ENCODE data around the gene ZCCHC14.
A peak's percentile ranks its signal among the peaks of the same experiment; 100 is the strongest.
"Not testable (repeated sequence)": the region's sequence is repeated elsewhere in the genome, so short reads cannot be mapped to it uniquely, and the experiment has no call there.

ZCCHC14 gene

DNA sequence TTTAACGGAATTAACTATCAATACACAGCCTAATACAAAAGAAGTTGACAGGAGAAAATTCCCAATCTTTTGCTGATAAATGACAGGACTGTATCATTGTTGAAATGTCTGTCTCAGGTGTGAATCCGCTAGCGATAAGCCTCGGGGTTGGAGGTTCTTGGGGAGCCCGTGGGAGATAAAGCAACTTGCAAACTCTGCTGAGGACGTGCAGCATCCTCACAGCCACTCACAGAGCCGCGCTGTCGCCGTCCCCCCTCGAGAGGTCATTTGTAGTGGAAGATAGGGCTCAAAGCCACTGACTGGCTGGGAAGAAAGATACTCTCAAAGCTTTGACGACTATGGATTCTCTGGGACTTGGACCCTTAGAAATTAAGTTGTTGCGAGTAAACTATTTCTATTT is 83.7 kb downstream of the ZCCHC14 start:
- DNase-seq (ENCODE audit: low spot score) = no peak

DNA sequence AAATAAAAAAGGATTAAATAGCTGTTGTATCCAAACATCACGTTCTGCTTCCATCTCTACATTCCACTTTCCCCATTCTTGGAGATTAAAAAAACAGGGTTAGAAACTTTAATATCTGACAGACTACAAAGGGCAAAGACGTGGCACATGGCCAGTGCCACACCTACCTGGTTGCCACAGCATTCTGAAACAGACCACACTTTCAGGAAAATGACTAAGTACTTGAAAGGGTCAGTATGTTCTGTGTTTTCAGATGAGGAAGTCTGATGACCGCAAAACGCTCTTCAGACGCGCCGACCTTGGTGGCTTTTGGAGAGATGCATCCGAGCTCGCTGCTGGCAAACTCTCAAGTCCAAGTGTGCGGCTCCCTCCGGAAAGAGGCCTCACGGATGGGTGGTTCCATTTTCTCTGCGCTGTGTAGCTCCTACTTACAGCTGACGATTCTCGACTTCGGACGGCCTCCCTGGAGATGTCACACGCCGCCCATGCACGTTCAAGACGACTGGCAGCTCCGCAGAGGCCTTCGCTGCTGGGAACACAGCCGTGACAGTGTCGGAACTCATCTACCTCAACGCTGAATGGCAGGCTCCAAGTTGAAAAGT is 85.2 kb downstream of the ZCCHC14 start:
- no peak for DNase-seq (ENCODE audit: low spot score)

DNA sequence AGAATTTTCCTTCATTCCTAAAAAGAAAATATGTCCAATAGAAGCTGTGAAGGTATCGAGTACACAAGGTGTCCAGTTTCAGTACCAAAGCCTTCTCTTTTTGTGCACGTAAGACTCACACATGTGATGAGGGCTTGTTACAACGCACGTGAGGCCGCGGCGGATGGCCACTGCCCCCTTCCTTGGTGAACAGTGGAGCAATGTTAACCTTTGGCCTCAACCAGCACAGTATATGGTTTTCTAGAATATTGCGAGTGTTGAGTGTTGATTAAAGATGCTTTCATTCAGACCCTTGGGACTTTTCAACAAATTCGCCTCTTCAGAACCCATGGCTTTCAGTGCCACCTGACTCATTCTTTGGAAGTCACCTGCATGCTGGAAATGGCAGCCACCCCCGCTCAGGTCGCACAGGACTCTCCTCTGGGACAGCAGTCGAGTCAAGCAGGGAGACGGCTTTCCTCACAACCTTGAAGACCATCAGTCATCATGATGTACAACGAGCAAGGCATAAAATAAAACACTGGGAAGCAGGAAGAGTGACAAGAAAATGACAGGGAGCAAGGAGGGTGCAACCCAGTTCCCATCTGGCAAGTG is 86.2 kb downstream of the ZCCHC14 start:
- DNase-seq (ENCODE audit: low spot score) = no peak

DNA sequence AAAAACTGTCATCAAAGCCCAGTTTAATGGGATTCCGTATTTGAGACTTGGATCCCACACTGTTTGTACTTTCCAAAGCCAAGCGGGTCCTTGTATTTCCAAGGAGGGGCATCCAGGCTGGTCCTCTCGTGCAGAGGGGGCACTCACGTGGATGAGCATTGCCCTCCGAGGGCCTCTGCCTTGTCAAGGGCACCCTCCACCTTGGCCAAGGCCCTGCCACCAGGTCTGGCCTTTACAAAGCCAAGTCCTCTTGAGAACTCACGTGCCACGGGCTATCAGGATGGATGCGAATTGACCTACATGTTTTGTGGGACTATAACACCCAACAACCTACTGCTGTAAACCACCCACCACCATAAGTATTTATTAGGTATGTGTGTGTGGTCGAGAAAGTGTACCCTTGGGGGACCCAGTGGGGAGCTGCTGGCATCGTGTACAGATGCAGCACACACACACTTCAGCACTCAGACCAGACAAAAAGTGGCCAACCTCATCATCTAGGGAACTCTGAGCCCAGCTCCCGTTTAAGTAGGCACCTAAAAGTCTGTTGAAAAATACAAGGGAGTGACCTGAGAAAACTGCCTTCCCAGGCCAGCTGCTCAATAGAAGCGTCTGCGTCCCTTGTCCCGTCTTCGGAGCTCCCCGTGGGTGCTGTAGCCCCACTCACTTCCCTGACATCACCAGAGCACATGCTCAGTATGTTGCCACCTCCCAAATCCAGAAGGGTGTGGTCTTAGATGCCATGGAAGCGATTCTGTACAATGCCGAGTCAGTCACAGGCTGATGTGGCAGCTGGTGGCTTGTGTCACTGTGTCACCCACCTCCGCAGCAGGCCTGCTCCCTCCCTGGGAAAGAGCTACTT is 87.8 kb downstream of the ZCCHC14 start:
- DNase-seq (ENCODE audit: low spot score) = no peak

DNA sequence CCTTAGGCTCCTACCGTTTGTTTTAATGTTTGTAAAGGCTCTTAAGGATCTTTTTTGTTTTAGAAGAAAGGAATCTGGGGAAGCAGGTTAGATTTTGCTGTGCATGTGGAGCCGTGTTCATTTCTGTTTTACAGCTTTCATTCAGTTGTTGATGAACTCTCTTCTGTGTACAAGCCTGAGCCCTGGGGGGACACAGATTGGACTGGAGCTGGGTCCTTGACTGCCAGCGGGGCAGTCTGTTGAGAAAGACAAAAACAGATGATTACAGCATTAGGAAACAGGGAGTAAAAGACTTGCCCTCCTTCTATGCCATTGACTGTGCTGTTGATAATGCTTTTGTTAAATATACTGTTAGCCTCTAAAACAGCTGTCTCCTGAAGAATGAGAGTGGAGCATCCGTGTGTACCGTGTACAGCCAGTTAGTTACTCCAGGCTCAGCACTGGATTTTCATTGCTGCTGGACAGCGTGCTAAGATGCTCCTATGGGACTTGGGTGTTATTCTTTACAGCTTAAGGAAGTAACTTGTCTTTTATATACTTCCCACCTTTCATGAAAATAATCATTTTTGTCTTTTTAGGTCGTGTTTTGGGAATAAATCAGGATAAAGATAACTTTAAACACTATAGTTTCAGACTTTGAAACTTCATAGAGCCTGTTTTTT is 97.5 kb downstream of the ZCCHC14 start:
- DNase-seq (ENCODE audit: low spot score) = no peak

DNA sequence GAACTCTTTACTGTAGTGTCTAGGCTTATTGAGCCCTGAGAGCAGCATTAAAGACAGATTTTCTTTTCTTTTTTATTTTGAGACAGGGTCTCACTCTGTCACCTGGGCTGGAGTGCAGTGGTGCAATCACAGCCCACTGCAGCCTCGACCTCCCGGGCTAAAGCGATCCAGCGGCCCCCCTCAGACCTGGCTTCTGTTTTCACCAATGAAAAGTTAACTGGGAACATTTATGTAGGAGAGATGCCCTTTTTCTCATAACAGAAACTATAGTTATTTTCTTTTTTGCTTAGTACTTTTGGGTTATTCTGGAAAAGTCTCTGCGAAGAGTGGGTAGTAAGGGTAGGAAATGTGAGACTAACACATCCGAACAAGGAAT is 99.2 kb downstream of the ZCCHC14 start:
- no peak for DNase-seq (ENCODE audit: low spot score)

DNA sequence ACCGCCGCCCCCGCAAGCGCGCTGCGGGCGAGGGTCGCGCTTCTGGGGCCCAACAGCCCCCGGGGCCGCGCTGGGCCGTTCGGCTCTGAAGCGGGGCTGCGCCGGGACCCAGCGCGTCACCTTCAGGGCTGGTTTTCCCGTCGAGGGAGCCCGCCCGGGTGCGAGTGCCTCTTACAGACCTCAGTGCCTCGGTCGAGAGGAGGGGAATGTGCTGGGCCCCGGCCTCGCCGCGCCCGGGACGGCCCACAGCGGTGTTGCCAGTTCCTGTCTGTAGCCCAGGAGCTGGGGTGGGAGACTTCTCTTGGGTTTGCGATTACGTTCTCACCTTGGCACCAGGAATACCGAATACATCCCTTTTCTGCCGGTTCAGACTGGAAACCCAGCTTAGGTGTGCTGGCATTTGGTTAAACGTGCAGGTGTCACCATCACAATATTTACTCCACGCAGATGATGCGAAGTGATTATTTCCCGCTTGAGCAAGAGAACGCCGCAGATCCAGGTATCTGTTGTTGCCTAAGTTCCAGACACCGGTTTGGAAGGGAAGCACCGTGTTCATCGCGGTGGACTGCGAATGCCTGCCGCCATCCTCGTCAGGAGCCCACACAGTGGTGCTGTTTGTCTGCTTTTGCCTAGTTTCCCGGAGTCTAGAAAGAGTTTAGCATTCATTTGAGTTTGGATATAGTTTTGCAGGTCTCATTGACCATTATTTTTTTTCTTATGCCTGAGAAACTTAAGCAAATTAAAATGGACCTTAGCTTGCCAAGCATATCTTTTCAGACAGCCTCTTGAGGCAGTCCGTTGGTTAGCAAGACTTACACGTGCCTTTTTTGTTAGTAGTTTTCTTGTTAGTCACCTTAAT is 99.8 kb downstream of the ZCCHC14 start:
- DNase-seq (ENCODE audit: low spot score) = peak; percentile 28

DNA sequence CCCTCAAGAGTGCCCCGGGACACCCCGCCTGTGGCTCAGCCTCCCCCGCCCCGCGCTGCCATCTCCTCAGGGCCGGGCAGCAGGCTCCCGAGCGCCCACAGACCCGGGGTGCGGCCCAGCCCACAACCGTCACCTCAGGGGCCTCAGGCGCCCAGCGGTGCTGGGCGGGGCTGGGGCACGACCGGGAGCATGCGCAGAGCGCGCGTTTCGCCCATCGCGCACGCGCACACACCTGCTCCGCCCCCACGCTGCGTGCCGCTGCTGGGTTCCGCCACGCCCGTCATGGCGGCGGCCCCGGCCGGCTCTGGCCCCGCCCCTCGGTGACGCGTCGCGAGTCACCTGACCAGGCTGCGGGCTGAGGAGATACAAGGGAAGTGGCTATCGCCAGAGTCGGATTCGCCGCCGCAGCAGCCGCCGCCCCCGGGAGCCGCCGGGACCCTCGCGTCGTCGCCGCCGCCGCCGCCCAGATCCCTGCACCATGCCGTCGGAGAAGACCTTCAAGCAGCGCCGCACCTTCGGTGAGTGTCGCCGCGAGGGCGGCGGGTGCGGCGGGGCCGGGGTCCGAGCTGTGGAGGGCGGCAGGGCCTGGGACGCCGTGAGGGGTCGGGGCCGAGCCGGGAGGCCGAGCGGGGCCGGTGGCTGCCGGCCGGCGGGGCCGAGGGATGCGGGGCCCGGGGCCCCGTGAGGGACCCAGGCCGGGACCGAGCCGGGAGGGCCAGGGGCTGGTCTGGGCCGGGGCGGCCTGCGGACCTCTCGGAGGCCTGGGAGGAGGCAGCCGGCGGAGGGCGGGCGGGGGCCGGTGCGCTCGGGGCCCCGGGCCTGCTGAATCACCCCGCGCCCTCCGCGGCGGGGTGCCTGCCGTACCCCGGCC is 100.6 kb downstream of the ZCCHC14 start, which contains the start of gene MAP1LC3B:
Gene MAP1LC3B, plus strand, starts transcription at position 387 of the 871 bp plus-strand sequence. Its CDS starts 92 bp downstream, at position 479.
- DNase-seq (ENCODE audit: low spot score) = peak; percentile 97

DNA sequence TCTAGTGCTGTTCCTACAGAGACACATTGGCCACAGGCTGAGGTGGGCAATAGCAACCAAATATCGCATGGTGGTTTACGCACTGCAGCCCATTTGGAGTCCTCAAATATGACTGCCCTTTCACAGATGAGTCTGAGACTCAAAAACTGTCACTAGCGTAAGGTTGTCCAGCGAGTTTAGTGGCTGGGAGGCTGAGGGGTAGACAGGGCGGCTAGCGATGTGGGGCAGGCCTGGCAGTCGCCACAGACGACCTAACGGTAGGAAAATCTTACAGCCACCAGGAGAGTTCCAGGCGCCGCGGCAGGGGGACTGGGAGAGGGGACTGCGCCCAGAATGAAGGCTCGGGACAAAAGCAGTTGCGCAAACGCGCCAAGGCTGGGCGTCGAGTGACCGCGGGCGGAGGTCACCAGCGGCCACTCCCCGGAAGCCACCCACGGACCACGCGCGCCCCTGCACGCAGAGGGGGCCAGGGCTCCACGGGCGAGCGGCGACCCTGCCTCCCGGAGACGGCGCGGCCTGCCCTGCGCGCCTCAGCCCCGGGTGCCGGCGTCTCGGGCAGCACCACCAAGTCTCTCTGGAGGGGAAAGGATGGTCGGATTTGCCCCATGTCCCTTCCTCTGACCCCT is 101.4 kb downstream of the ZCCHC14 start:
- no peak for DNase-seq (ENCODE audit: low spot score)

DNA sequence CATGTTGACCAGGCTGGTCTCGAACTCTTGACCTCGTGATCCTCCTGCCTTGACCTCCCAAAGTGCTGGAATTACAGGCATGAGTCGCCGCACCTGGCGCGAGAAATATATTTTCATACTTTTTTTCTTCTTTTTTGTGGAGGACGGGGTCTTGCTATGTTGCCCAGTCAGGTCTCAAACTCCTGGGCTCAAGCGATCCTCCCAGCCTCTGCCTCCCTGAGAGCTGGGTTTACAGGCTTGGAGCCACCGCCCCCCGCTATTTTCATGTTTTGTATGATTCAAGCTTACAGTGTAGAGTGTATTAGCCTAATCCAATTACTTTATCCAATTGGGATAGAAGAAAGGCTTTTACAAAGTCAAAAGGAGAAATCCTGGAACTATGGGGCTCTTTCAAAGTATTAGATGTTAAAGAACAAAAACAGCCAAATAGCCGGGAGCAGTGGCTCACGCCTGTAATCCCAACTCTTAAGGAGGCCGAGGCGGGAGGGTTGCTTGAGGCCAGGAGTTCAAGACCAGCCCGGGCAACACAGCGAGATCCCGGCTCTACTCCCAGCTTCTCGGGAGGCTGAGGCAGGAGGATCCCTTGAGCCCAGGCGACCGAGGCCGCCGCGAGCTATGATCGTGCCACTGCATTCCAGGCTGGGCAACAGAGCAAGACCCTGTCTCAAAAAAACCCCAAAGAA is 102.0 kb downstream of the ZCCHC14 start:
- DNase-seq (ENCODE audit: low spot score) = no peak

DNA sequence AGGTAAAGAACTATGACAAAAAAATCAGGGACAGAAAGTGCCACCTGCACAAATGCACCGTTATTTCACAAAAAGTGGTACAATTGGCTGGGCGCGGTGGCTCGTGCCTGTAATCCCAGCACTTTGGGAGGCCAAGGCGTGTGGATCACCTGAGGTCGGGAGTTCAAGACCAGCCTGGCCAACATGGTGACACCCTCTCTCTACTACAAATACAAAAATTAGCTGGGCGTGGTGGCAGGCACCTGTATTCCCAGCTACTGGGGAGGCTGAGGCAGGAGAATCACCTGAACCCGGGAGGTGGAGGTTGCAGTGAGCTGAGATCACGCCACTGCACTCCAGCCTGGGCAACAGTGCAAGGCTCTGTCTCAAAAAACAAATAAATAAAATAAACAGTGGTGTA is 102.9 kb downstream of the ZCCHC14 start:
- not testable (repeated sequence) for DNase-seq (ENCODE audit: low spot score)

DNA sequence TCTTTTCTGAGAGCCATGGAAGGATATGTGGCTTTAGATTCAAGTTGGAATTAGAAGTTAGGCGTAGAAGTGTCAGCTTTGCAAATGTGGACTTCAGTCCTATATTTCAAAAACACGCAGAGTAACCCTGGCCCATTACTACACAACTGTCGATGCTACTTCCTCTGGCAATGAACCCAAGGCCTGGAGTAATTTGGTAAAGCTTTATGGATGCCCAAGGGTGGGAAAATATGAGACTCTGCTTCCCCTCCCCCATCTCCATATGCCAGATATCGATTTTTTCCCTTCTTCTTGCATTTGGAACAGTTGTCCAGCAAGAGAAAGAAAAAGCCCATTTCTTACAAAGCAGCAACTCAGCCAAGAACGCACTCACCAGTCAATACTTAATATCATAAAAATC is 103.6 kb downstream of the ZCCHC14 start:
- no peak for DNase-seq (ENCODE audit: low spot score)

DNA sequence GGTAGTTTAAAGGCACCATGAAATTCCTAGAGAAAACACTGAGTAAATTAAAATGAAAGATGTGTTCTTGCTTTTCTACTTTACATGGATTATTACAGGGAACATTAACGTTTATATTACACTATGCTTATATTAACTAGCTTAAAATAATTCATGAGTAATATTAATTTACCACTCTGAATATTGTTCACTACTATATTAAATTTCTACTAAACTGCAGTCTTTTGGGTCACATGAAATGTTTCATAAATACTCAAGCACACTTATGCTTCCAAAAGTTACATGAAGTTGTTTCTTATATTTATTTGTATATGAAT is 104.0 kb downstream of the ZCCHC14 start:
- no peak for DNase-seq (ENCODE audit: low spot score)

DNA sequence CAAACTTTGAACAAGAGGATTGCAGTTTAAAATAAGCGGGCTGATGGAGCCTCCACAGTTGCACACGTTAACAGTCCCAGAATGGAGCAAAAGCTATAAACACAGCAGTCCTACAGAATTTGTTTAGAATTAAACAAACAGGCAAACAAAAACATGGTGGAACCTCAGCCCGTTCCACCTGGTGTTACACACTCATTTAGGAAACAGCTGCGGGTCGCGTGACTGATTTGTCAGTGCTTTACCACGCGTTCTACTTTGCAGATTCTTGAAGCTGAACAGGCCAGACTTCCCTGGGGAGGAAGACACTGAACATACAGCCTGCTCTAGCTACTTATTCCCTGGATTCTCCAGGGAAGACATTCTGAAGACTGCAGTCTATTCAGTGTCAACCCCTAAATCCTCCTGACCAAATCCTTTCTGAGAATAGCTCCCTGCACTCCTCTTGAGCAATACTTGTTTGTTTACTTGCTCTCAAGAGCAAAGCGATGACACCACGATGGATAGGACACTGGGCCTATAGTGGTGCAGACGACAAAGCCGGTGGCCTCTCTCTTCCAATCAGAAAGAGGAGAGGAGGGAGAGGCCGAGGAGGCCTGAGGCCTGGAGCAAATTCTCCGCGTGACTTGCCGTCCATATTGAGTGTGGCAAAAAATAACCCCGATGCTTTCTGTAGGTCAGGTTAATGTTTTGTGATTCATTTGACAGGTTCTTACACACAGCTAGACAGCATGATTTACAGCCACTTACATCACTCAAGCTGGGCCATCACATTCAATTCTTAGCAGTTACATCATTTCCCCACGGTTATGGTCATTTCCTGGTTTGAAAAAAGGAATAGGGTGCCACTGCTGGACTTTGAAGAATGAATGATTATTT is 104.6 kb downstream of the ZCCHC14 start:
- peak; percentile 94 for DNase-seq (ENCODE audit: low spot score)

DNA sequence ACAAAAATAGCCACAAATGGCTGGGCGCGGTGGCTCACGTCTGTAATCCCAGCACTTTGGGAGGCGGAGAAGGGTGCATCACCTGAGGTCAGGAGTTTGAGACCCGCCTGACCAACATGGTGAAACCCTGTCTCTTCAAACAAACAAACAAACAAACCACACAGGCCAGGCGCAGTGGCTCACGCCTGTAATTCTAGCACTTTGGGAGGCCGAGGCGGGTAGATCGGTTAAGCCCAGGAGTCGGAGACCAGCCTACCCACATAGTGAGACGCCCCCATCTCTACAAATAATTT is 108.0 kb downstream of the ZCCHC14 start:
- not testable (repeated sequence) for DNase-seq (ENCODE audit: low spot score)

DNA sequence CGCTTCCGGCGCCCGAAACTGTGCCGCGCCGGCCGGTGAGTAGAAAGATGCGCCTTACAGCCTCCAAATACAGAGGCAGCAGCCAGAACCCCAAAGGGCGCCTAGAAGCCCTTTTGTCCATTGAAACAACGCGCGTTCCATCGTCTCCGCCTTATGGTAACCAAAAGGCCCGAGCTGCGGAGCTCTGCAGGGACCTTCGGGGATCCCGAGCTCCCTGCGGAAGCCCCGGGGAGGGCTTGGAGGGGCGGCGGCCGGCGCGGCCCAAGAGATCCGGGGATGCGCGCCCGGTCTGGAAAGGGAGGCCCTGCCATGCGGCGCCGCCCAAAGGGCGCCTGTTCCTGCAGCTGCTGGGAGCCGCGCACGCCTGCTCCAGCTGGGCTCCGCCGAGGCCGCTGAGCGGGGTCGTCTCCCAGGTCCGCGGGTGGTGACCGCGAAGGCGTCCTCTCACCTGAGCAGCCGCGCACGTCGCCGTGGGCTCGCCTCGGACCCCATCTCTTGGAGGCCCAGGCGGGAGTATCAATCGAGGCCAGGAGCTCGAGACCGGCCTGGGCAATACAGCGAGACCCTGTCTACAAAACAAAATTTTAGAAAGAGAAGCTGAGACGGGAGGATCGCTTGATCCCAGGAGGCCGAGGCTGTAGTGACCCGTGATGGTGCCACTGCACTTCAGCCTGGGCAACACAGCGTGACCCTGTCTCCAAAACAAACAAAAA is 108.5 kb downstream of the ZCCHC14 start:
- DNase-seq (ENCODE audit: low spot score) = no peak

DNA sequence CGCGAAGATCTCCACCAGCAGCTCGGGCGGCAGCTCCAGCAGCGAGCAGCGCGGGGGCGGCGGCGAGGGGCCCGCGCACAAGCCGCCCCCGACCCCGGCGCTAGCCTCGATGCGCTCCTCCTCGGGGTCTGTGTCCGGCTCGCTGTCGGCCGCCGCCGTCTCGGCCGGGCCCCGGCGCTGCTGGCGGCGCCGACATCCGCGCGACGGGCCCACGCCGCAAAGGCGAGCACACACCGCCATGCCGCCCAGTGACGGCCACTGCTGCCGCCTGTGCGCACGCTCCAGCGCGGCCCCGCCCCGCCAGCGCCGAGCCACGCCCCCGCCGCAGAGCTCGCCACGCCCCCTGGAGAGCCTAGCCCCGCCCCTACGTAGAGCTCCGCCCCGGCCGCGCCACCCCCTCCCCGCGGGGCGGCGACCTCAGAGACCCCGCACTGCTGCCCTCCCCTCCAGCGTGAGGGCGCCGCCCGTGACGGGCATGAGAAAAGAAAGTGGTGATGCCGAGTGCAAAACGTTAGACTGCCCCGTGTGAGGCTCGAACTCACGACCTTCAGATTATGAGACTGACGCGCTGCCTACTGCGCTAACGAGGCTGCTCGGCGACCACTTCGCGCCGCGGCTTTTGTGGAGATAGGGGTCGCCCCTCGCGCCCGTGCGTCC is 109.2 kb downstream of the ZCCHC14 start, which contains the start of gene FBXO31:
Gene FBXO31, minus strand, starts transcription at position 272 of the 657 bp plus-strand sequence. Its CDS starts 32 bp downstream, at position 240.
- peak; percentile 82 for DNase-seq (ENCODE audit: low spot score)

Measured in CD4-positive, alpha-beta T cell treated with Interleukin-6 at 100 ng/mL for 8 hours (primary cell).